ENCODE measurements around the gene GNG12. TPM values are rescaled to one million over a fixed set of nuclear protein-coding genes. Genes with fewer than 3 reads are reported as not detected.
A peak's percentile ranks its signal among the peaks of the same experiment; 100 is the strongest.

GNG12 gene
- total and polyA plus RNA-seq, 3 experiments from 2014 or later, result 0.71 to 0.77 TPM; not detected in 1

GRCh38 chr1:67752306-67752705 lies 81.0 kb downstream of the GNG12 start:
- Mint-ChIP-seq H3K4me1 (peaks cover 0 to 6% (median 0%) of the 10 kb centered on the region in 3 donors), H3K36me3 (no peaks in the 10 kb centered on the region), H3K27ac (no peak overlapping the region), H3K4me3 (no peak overlapping the region), H3K9me3 (no peaks in the 10 kb centered on the region), H3K27me3 (peaks cover 9 to 14% of the 10 kb centered on the region in 2 donors)
- Histone ChIP-seq H3K27me3 (ENCODE audit: insufficient read depth, low read length, poor library complexity, severe bottlenecking) (no peaks in the 10 kb centered on the region), H3K4me3 (ENCODE audit: low read length) (no peak overlapping the region), H3K27ac (ENCODE audit: low read depth, low read length) (no peak overlapping the region), H3K4me1 (ENCODE audit: insufficient read depth, low read length) (no peaks in the 10 kb centered on the region), H3K36me3 (ENCODE audit: insufficient read depth, low read length) (no peaks in the 10 kb centered on the region), H3K9me3 (ENCODE audit: low read length) (no peaks in the 10 kb centered on the region)
- ChIA-PET CTCF (interaction anchor here (3.2 kb wide), 1 partner anchor 8 kb away, joined by 11 read pairs; no protein-coding TSS in a partner anchor), POLR2A (no interaction called here)
- DNase-seq, result no peak

- no peak overlapping the region for H3K27ac ChIP-seq (ENCODE audit: low read depth, low read length)
- no peak overlapping the region for H3K4me3 ChIP-seq (ENCODE audit: low read length)
- Mint-ChIP-seq H3K27ac (no peak overlapping the region), H3K36me3 (no peaks in the 10 kb centered on the region), H3K4me1 (peaks cover 0 to 6% (median 0%) of the 10 kb centered on the region in 3 donors), H3K9me3 (no peaks in the 10 kb centered on the region), H3K27me3 (peaks cover 7 to 24% of the 10 kb centered on the region in 2 donors), H3K4me3 (no peak overlapping the region)
- no peaks in the 10 kb centered on the region for H3K36me3 ChIP-seq (ENCODE audit: insufficient read depth, low read length)
- POLR2A ChIA-PET, result no interaction called here
- no peaks in the 10 kb centered on the region for H3K9me3 ChIP-seq (ENCODE audit: low read length)
- no peaks in the 10 kb centered on the region for H3K4me1 ChIP-seq (ENCODE audit: insufficient read depth, low read length)
- H3K27me3 ChIP-seq (ENCODE audit: insufficient read depth, low read length, poor library complexity, severe bottlenecking), result no peaks in the 10 kb centered on the region
- CTCF ChIA-PET, result interaction anchor here (1.0 to 3.2 kb wide), 2 partner anchors 10 to 189 kb away, joined by 3 to 11 read pairs; no protein-coding TSS in a partner anchor
- DNase-seq, result no peak
These were observed 82.6 kb downstream of the GNG12 start for GRCh38 chr1:67750691-67751054.

GRCh38 chr1:67749844-67750690 lies 83.2 kb downstream of the GNG12 start:
- H3K27me3 Mint-ChIP-seq, result peaks cover 7 to 30% of the 10 kb centered on the region in 2 donors
- no peak overlapping the region for H3K4me3 Mint-ChIP-seq
- H3K27ac Mint-ChIP-seq, result peak overlapping the region in 1 of 8 donors; percentile 11
- Histone ChIP-seq H3K4me1 (ENCODE audit: insufficient read depth, low read length) (no peaks in the 10 kb centered on the region), H3K27me3 (ENCODE audit: insufficient read depth, low read length, poor library complexity, severe bottlenecking) (no peaks in the 10 kb centered on the region), H3K9me3 (ENCODE audit: low read length) (no peaks in the 10 kb centered on the region), H3K27ac (ENCODE audit: low read depth, low read length) (peak overlapping the region; percentile 11), H3K36me3 (ENCODE audit: insufficient read depth, low read length) (no peaks in the 10 kb centered on the region), H3K4me3 (ENCODE audit: low read length) (no peak overlapping the region)
- H3K9me3 Mint-ChIP-seq, result no peaks in the 10 kb centered on the region
- ChIA-PET CTCF (interaction anchor here (3.2 kb wide), 1 partner anchor 10 kb away, joined by 11 read pairs; no protein-coding TSS in a partner anchor), POLR2A (no interaction called here)
- peaks cover 0 to 6% (median 0%) of the 10 kb centered on the region in 3 donors for H3K4me1 Mint-ChIP-seq
- no peak for DNase-seq
- no peaks in the 10 kb centered on the region for H3K36me3 Mint-ChIP-seq

GRCh38 chr1:67749263-67749843 lies 83.9 kb downstream of the GNG12 start:
- peaks cover 7 to 37% of the 10 kb centered on the region in 2 donors for H3K27me3 Mint-ChIP-seq
- ChIA-PET POLR2A (no interaction called here), CTCF (interaction anchor here (3.2 kb wide), 1 partner anchor 11 kb away, joined by 11 read pairs; no protein-coding TSS in a partner anchor)
- H3K4me1 Mint-ChIP-seq, result peaks cover 0 to 3% (median 0%) of the 10 kb centered on the region in 3 donors
- H3K36me3 Mint-ChIP-seq, result no peaks in the 10 kb centered on the region
- no peak overlapping the region for H3K4me3 Mint-ChIP-seq
- Histone ChIP-seq H3K9me3 (ENCODE audit: low read length) (no peaks in the 10 kb centered on the region), H3K27me3 (ENCODE audit: insufficient read depth, low read length, poor library complexity, severe bottlenecking) (no peaks in the 10 kb centered on the region), H3K27ac (ENCODE audit: low read depth, low read length) (peak overlapping the region; percentile 11), H3K4me3 (ENCODE audit: low read length) (no peak overlapping the region), H3K4me1 (ENCODE audit: insufficient read depth, low read length) (no peaks in the 10 kb centered on the region), H3K36me3 (ENCODE audit: insufficient read depth, low read length) (no peaks in the 10 kb centered on the region)
- no peak for DNase-seq
- no peaks in the 10 kb centered on the region for H3K9me3 Mint-ChIP-seq
- no peak overlapping the region for H3K27ac Mint-ChIP-seq

GRCh38 chr1:67748630-67749029 lies 84.6 kb downstream of the GNG12 start:
- Mint-ChIP-seq H3K4me1 (peaks cover 0 to 3% (median 0%) of the 10 kb centered on the region in 3 donors), H3K36me3 (no peaks in the 10 kb centered on the region), H3K4me3 (no peak overlapping the region), H3K27me3 (peaks cover 7 to 42% of the 10 kb centered on the region in 2 donors), H3K27ac (no peak overlapping the region), H3K9me3 (no peaks in the 10 kb centered on the region)
- Histone ChIP-seq H3K4me1 (ENCODE audit: insufficient read depth, low read length) (no peaks in the 10 kb centered on the region), H3K36me3 (ENCODE audit: insufficient read depth, low read length) (no peaks in the 10 kb centered on the region), H3K4me3 (ENCODE audit: low read length) (no peak overlapping the region), H3K27ac (ENCODE audit: low read depth, low read length) (peak overlapping the region; percentile 19), H3K9me3 (ENCODE audit: low read length) (no peaks in the 10 kb centered on the region), H3K27me3 (ENCODE audit: insufficient read depth, low read length, poor library complexity, severe bottlenecking) (no peaks in the 10 kb centered on the region)
- no peak for DNase-seq
- POLR2A ChIA-PET, result no interaction called here
- CTCF ChIA-PET, result no interaction called here

- Histone ChIP-seq H3K27ac (ENCODE audit: low read depth, low read length) (peak overlapping the region; percentile 19), H3K9me3 (ENCODE audit: low read length) (no peaks in the 10 kb centered on the region), H3K27me3 (ENCODE audit: insufficient read depth, low read length, poor library complexity, severe bottlenecking) (no peaks in the 10 kb centered on the region), H3K36me3 (ENCODE audit: insufficient read depth, low read length) (no peaks in the 10 kb centered on the region), H3K4me3 (ENCODE audit: low read length) (no peak overlapping the region), H3K4me1 (ENCODE audit: insufficient read depth, low read length) (no peaks in the 10 kb centered on the region)
- Mint-ChIP-seq H3K27me3 (peaks cover 7 to 42% of the 10 kb centered on the region in 2 donors), H3K4me1 (peaks cover 0 to 3% (median 0%) of the 10 kb centered on the region in 3 donors), H3K27ac (no peak overlapping the region), H3K9me3 (no peaks in the 10 kb centered on the region), H3K36me3 (no peaks in the 10 kb centered on the region), H3K4me3 (no peak overlapping the region)
- DNase-seq, result no peak
- ChIA-PET POLR2A (no interaction called here), CTCF (no interaction called here)
These were observed 85.4 kb downstream of the GNG12 start for GRCh38 chr1:67747671-67748546.

GRCh38 chr1:67745875-67746698 lies 87.2 kb downstream of the GNG12 start:
- Histone ChIP-seq H3K36me3 (ENCODE audit: insufficient read depth, low read length) (no peaks in the 10 kb centered on the region), H3K4me1 (ENCODE audit: insufficient read depth, low read length) (no peaks in the 10 kb centered on the region), H3K27me3 (ENCODE audit: insufficient read depth, low read length, poor library complexity, severe bottlenecking) (no peaks in the 10 kb centered on the region), H3K9me3 (ENCODE audit: low read length) (no peaks in the 10 kb centered on the region), H3K4me3 (ENCODE audit: low read length) (no peak overlapping the region), H3K27ac (ENCODE audit: low read depth, low read length) (no peak overlapping the region)
- no peak overlapping the region for H3K4me3 Mint-ChIP-seq
- ChIA-PET CTCF (interaction anchor here (1.6 kb wide), 1 partner anchor 14 kb away, joined by 6 read pairs; no protein-coding TSS in a partner anchor), POLR2A (no interaction called here)
- H3K36me3 Mint-ChIP-seq, result no peaks in the 10 kb centered on the region
- H3K9me3 Mint-ChIP-seq, result no peaks in the 10 kb centered on the region
- DNase-seq, result no peak
- peaks cover 7 to 42% of the 10 kb centered on the region in 2 donors for H3K27me3 Mint-ChIP-seq
- H3K27ac Mint-ChIP-seq, result no peak overlapping the region
- peaks cover 0 to 3% (median 0%) of the 10 kb centered on the region in 3 donors for H3K4me1 Mint-ChIP-seq
